HG02759 (cell line): ENCODE measurements around the gene HIRIP3.
"Not testable (repeated sequence)": the region's sequence is repeated elsewhere in the genome, so short reads cannot be mapped to it uniquely, and the experiment has no call there.

Experiments used
- ATAC-seq: cut with Tn5 transposase; IDR thresholded peaks from one replicate; pipeline ENCODE4 v1.9.1; 2021; ENCODE audit warnings: mild to moderate bottlenecking, moderate library complexity; ENCODE audit not compliant: unreplicated experiment

HIRIP3 gene

DNA sequence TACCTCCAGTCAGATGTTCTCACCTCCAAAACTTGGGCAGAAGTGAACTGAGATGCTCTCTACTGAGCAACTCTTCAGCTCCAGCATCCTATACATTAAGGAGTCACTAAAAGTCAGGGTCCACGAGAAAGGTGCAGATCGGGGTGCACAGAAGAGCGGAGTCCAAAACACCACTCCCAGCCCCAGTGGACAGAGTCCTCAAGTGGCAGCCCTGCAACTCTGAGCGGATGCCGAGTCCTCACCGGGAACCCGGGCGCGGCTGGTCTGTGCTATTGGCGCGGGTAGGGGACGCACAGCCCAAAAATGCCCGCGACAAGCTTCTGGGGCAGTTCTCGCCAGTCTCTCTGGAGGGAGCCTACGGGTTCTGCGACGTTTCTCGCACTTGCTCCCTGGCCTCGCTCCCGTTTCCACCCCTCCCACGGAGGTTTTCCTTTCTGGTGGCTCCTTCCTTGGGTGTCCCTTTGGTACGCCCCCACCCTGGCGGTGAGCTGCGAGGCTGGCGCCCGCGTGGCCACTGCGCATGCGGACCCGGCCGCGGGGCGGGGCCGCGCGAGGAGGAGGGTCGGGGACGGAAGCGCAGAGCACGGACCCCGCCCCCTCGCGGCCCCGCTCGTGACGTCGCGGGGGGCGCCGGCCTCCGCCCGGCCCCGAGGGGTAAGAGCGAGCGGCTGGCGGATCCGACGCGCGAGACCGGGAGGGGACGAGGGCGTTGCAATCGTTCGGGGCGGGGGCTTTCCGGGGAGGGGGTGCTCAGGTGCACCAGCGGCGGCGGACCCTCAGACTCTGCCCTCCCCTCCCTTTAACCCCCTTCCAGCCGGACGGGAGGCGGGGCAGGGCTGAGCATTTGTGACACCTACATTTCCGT lies 33.7 kb downstream of the HIRIP3 start, which contains the start of gene TMEM219:
TSS of gene TMEM219 (plus strand) at position 601 of the 865 bp plus-strand sequence. CDS start 1,065 bp downstream, outside the sequence.
- ATAC-seq, result peak; percentile 88

DNA sequence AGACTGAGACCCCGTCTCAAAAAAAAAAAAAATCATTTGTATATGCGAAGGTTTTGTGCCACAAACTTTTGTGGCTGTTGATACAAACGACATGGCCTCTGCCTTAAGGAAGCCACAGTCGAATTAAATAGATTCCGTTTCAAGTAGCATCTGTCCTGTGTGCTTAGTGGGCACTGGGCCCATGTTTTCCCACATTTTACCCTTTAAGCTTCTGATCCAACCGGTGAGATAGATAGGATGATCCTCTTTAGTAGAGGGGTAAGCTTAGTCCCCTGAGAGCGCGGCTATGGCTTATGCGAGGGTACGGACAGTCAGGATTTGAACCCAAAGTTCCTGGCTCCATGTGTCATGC lies 34.3 kb downstream of the HIRIP3 start:
- no peak for ATAC-seq

DNA sequence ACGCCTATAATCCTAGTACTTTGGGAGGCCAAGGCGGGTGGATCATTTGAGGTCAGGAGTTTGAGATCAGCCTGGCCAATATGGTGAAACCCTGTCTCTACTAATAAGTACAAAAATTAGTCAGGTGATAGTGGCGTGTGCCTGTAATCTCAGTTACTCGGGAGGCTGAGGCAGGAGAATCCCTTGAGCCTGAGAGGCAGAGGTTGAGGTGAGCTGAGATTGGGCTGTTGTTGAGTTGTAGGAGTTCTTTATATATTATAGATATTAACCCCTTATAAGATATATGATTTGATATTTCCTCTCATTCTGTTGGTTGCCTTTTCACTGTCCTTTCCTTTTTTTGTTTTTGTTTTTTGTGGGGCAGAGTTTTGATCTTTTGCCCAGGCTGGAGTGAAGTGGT lies 35.6 kb downstream of the HIRIP3 start:
- not testable (repeated sequence) for ATAC-seq

- ATAC-seq, result no peak
Measured at GRCh38 chr16:29959293-29959692, 36.1 kb downstream of the HIRIP3 start.

GRCh38 chr16:29958756-29959155 lies 36.7 kb downstream of the HIRIP3 start:
- no peak for ATAC-seq

- ATAC-seq, result no peak
Measured at GRCh38 chr16:29951625-29952365, 43.6 kb downstream of the HIRIP3 start.

- ATAC-seq, result no peak
Measured at GRCh38 chr16:29950806-29951461, 44.5 kb downstream of the HIRIP3 start.

- ATAC-seq, result no peak
Measured at GRCh38 chr16:29947897-29948296, 47.5 kb downstream of the HIRIP3 start.

DNA sequence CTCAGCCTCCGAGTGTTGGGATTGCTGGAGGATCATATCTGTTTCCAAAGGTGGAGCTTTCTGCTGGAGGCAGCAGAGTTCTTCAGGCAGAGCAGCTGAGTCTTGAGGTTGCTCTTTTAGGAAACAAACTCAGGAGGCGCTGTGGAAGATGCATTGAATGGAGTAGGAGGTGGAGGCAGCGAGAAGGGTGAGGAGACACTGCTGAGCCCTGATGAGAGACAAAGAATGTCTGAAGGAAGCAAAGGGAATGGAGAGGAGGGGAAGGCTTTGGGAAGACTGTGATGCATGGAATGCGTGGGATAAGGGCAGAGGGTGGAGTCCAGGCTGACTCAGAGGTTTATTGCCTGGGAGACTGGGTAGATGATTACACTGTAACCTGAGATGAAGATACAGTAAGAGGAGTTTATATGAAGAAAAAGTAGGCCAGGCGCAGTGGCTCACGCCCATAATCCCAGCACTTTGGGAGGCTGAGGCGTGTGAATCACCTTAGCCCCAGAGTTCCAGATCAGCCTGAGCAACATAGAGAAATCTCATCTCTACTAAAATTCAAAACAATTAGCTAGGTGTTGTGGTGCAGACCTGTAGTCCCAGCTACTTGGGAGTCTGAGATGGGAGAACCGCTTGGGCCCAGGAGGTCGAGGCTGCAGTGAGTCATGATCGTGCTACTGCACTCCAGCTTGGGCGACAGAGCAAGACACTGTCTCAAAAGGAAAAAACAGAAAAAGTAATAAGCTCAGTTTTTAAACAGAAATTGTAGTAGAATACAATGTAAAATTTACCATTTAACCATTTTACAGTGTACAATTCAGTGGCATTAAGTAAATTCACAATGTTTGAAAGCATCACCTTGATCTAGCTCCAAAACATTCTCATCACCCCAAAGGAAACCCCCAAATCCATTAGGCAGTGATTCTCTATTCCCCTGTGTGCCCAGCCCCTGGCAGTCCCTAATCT lies 51.3 kb downstream of the HIRIP3 start:
- ATAC-seq, result no peak
